ENCODE data around the gene PCNX2.

- no peak for TF ChIP-seq YY1 (IDR thresholded peaks at IDR 0.05; ENCODE audit: insufficient read depth, insufficient read length)
- no peak for TF ChIP-seq SUZ12 (IDR thresholded peaks at IDR 0.05; ENCODE audit: extremely low read depth, insufficient read depth, insufficient read length)
Observed at GRCh38 chr1:233170741-233171140, 124.8 kb downstream of the PCNX2 start.
